Renal pelvis (tissue), 4 donors: Measurements from ENCODE around the gene GRN. TPM values are rescaled to one million over a fixed set of nuclear protein-coding genes. Genes with fewer than 3 reads are reported as not detected.
A peak's percentile ranks its signal among the peaks of the same experiment; 100 is the strongest.
"Not testable (repeated sequence)": the region's sequence is repeated elsewhere in the genome, so short reads cannot be mapped to it uniquely, and the experiment has no call there.

Experiments
- DNase-seq: peaks from one replicate; pipeline ENCODE4 v3.0.0-alpha.2; 2013
- polyA plus RNA-seq, 3 donors: library from polyadenylated mRNA; unstranded; fragments of 120-200 nt; gene quantifications; one replicate each; pipeline ENCODE4 v1.2.1, GENCODE V29; 2013; ENCODE audit not compliant: insufficient read length in 3 of 3

GRN gene
- polyA plus RNA-seq, 3 donors: 270 to 310 (median 292) TPM

DNA sequence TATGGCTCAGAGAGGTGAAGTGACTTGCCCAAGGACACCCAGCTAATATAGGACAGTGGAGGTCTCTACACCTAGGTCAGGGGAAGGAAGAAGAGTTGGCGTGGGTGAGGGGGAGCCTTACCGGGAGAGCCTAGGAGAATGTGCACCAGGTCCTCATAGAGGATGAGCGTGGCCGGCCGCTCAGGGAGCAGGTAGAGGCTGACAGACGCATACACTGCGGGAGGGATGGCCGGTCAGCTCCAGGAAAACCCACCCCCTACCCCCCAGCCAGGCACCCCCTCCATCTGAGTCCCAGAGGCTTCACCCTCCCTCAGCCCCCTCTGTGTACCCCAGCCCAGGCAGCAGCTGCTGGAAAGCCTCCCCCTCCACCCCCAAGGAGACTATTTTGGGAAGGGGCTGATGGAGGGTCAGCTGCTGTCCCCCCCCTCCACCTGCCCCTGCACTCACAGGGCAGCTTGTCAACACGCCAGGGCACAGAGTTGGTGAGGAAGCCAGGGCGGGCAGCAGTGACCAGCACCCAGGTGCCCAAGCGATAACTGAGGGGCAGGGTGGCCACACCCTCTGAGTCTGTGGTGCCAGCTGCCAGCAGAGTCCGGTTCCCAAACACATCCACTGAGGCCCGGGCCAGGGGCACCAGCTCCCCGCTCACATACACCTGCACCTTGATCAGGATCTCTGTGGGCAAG, 14.5 kb downstream of the GRN start:
- DNase-seq: no peak

DNA sequence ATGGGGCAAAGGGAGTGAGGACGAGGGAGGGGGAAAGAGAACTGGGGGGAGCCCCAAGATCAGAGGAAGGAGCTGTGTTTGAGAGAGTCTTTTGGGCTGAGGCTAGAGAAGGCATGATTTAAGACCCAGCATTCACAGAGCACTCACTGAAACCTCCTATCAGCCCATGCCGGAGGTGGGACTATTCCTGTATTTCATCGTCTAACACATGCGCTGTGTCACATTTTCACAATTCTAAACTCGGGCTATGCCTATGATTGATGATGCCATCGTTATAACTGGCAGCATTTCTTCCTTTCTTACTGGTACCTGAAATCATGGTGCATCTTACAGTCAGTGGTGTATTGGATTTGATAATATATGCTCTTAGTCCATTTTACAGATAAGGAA, 15.0 kb downstream of the GRN start:
- no peak for DNase-seq

- peak; percentile 87 for DNase-seq
Measured at GRCh38 chr17:44360826-44361225, 15.7 kb downstream of the GRN start.

- peak; percentile 28 for DNase-seq
Measured at GRCh38 chr17:44361292-44362260, 16.5 kb downstream of the GRN start.

DNA sequence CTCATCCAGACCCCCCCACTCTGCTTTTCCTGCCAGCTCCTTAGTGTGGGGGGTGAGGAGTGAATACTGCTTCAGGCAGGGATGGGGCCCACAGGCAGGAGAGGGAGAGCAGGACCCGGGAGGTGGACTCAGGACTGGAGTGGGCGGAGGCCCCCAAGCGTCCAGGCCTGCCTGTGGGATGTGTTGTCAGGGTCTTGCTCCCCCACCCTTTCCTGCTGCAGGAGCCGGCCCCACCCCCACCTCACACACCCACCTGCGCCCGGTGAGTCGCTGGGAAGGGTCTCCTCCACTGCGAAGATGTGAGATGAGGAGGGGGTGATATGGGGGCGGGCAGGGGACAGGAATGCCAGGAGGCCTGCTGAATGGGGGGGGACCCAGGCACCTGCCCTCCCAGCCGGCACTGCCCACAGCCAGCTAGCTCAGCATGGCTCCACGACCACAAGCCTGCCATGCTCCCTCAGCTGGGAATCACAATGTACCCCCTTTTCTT, 17.4 kb downstream of the GRN start:
- no peak for DNase-seq

DNA sequence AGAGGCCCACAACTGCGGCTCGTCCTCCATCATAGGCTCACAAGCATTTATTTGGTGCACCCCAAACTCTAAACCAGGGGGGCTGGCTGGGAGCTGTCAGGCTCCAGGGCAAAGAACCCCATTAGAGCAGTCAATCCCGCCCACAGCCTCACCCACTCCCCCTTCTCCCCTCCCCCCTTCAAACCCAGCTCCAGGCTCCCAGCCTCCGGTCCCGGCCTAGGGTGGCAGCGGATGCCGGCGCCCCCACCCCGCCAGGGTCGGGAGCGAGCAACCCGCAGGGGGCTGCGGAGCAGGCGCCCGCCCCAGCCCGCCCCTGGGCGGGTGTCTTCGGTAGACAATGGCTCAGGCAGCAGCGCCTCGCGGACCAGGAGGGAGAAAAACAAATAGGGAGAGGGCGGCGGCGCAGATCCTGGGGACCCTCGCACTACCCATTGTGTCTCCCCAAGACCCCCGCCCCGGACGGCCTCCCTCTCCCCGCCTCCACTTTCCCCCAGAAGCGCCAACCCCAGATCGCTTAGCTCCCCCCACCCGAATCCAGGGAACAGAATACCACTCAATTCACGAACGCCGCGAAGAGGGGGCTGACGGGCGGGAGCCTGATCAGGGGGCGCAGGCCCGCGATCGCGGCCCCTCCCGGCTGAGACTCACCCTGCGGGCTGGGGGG, 18.0 kb downstream of the GRN start:
- DNase-seq: peak; percentile 21

DNA sequence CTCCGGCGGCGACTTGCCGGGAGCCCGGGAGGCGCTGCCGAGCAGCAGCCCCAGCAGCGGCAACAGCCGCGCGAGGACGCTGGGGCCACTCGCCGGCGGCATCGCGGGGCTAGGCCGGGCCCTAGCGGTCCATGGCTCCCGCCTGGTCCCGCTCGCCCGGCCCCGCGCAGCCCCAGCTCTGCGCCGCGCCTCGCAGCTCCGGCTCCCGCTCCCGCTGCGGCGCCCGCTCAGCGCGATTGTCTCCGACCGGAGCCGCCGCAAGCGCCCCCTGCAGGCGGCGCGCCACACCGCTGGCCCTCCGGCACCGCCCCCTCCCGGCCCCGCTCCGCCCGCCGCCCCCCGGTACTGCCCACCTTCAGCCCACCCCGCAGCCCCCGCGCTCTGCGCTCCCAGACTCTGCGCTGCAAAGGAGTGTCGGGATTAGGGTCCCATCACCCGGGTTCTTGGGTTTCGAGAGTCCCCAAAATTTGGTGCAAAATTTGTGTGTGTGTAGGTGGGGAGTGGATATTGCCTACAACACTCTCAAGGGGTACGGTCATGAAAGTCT, 18.6 kb downstream of the GRN start, which contains the start of gene FAM171A2:
TSS of gene FAM171A2 (minus strand) at position 241 of the 547 bp plus-strand sequence. CDS start at position 102, 139 bp downstream.
- DNase-seq: peak; percentile 71

- DNase-seq: not testable (repeated sequence)
Measured at GRCh38 chr17:44365051-44365450, 19.9 kb downstream of the GRN start.

DNA sequence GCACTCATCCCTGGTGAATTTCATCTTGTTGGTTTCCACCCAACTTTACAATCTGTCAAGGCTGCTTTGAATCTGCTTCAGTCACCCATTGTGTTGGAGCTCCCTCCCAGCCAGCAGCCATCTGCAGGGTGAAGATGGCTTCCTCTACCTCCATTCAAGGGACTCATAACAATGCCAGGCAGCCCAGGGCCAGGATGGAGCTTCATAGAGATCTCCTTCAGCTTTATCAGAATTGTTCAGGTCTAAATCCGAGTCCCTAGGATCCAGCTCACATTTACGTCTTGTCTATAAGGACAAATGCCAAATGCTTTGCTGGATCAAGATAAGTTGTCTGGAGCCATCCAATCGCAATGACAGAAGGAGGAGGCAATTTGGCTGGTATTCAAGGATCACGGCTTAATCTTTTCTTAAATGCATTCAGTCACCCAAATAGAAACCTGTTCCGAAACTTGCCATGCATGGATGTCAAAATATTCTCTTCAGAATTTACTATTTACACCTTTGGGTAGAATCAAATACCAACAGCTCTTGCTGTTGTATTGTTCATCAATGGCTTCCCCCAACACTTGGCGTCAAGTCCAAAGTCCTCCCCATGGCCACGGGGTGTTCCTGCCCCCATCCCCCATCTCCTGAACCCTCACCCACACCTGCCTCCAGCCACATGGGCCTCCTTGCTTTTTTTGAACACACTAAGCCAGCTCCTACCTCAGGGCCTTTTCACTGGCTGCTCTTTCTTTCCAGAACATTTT, 22.3 kb downstream of the GRN start:
- DNase-seq: no peak

GRCh38 chr17:44368391-44369243, 23.5 kb downstream of the GRN start:
- not testable (repeated sequence) for DNase-seq

- DNase-seq: not testable (repeated sequence)
Measured at GRCh38 chr17:44369414-44370023, 24.4 kb downstream of the GRN start.

GRCh38 chr17:44372036-44372435, 26.9 kb downstream of the GRN start:
- no peak for DNase-seq

- peak; percentile 41 for DNase-seq
Measured at GRCh38 chr17:44374306-44375195, 29.4 kb downstream of the GRN start.

DNA sequence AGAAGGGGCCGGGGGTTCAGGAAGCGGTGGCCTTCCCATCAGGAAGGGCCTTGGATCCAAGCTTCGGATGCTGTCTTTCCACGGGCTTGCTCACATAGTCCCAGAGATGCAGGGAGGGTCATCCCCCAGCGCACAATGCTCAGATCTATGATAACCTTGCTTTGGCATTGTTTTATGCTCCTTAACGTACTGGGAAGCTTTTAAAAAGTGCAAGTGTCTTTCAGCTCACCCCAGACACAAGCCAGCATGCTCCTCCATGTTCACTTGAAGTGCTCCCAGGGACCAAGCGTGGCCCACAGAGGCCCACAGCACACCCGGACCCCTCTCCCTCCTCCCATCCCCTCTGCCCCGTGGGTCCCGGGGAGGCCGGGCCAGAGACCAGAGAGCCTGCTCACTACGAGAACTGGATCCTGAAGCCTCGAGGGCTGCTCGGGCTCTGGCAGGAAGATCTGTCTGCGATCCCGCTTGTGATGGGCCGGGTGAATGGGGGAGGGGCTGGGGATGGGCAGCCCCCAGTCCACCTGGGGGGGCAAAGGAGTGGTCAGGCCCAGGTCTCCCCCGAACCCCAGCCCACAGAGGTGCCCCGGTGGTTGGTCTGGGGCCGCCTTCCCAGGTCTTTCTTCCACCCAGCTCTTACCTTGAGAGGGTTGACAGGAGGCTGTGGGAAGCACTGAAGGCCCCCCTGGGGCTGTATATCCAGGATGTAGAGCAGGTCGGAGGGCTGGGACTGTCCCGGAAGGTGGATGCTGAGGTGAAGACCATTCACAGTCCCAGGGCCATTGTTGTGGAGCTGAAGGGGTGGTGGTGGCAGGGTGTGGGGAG, 30.3 kb downstream of the GRN start:
- DNase-seq: no peak

GRCh38 chr17:44376124-44376523, 31.0 kb downstream of the GRN start:
- peak; percentile 39 for DNase-seq

DNA sequence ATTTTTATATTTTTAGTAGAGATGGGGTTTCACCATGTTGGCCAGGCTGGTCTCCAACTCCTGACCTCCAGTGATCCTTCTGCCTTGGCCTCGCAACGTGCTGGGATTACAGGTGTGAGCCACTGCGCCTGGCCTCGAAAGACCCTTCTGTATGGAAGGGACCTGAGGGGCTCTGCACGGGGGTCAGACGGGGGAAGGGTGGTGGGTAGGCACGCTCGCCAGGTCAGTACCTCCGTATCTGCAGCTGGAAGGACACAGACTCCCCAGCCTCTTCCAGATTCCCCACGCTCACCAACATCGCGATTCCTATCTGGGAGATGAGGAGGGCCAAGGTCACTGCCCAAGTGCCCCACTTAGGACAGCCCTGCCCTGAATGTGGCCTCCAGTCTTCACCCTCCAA, 31.7 kb downstream of the GRN start:
- DNase-seq: no peak

- no peak for DNase-seq
Measured at GRCh38 chr17:44378171-44378705, 33.1 kb downstream of the GRN start.
